Adrenal gland (tissue), 12 donors: ENCODE results near the gene ADAMTSL1. TPM values are rescaled to one million over a fixed set of nuclear protein-coding genes. Genes with fewer than 3 reads are reported as not detected.

Source experiments
- DNase-seq, 7 donors: peaks; one replicate each; pipeline ENCODE4 v3.0.0-alpha.2; 2019 to 2020
- H3K27ac ChIP-seq, 5 donors: fragments of 200-600 bp; sonication (generic) in 4 of 5; 1 replicate in 3 of 5; 2 replicates in 2 of 5; pipeline versions ENCODE4 v1.5.1 to v1.8.0; 2016 to 2020; ENCODE audit warnings: mild to moderate bottlenecking in 1 of 5
- H3K27me3 ChIP-seq: fragments of 200-600 bp; 2 replicates; pipeline ENCODE4 v1.8.0; 2021
- H3K36me3 ChIP-seq, 2 donors: fragments of 200-600 bp; replicated peaks in 1 of 2; 1 replicate in 1 of 2; 2 replicates in 1 of 2; pipeline versions ENCODE4 v1.5.1 to v1.8.0; 2018 to 2022
- H3K4me1 ChIP-seq, 2 donors: fragments of 200-600 bp; replicated peaks in 1 of 2; 1 replicate in 1 of 2; 2 replicates in 1 of 2; pipeline versions ENCODE4 v1.5.1 to v1.8.0; 2018 to 2021
- H3K4me3 ChIP-seq, 4 donors: fragments of 200-600 bp; sonication (generic) in 3 of 4; one replicate each; pipeline ENCODE4 v1.5.1; 2016 to 2018
- H3K9me3 ChIP-seq, 3 donors: fragments of 200-600 bp; sonication (generic) in 1 of 3; replicated peaks in 1 of 3; 1 replicate in 2 of 3; 2 replicates in 1 of 3; pipeline versions ENCODE4 v1.5.1 to v1.8.0; 2016 to 2021
- POLR2A ChIP-seq, 2 donors: fragments of 450-650 bp; IDR thresholded peaks; one replicate each; pipeline ENCODE4 v1.6.1; 2017; ENCODE audit warnings: antibody characterized with exemption in 2 of 2, mild to moderate bottlenecking in 2 of 2, moderate library complexity in 1 of 2
- WGBS, 4 donors: extraction: QIAGEN DNeasy Blood & Tissue Kit in 2 of 4; methylation state at CpG; one replicate each; pipeline versions ENCODE4 v1.1.5 to v1.1.7; 2013 to 2017; 5-methylcytosine and 5-hydroxymethylcytosine counted together
- intact Hi-C, 2 donors: fragments of 100-400 bp; cut with DNase I; formaldehyde crosslinking; loops; one replicate each; pipeline versions ENCODE4 v1.14.1 to v1.15.0; 2022 to 2023
- polyA plus RNA-seq, 3 donors: library from polyadenylated mRNA; stranded (reverse); fragments of 200-250 nt in 2 of 3; fragments of 350-450 nt in 1 of 3; fragmentation: Illumina TruSeq in 1 of 3; extraction: RNeasy Lipid Tissue Mini Kit (QIAGEN cat#74804) in 1 of 3; gene quantifications; one replicate each; pipeline ENCODE4 v1.2.3, GENCODE V29; 2013 to 2014
- total RNA-seq, 9 donors: library from RNA; depleted of rRNA in 4 of 9; stranded (reverse); fragments of >200 nt in 4 of 9; fragments of 120-200 nt in 1 of 9; fragmentation: NEBNext Ultra II Directional in 1 of 9; extraction: Animal tissue kit (Norgen Biotek cat#: 25700) in 1 of 9; gene quantifications; one replicate each; pipeline versions ENCODE4 v1.1.0 to v1.2.4, GENCODE V29; 2013 to 2023
- TF ChIP-seq, protein P1 (sequence below), 6 experiments: fragments of 450-650 bp in 4 of 6; fragments of 200-600 bp in 2 of 6; sonication (generic) in 1 of 6; IDR thresholded peaks; 1 replicate in 5 of 6; 2 replicates in 1 of 6; pipeline versions ENCODE4 v1.5.1 to v1.8.0; 2016 to 2021; ENCODE audit warnings: antibody characterized with exemption in 6 of 6, mild to moderate bottlenecking in 2 of 6, moderate library complexity in 1 of 6
- donor health status: healthy with polysubstance abuse.
- donor health status: Bipolar disorder and iron deficiency.
- donor health status: DM: yes; HTN: yes; CAD: no.
- donor health status: DM: no; HTN: no; CAD: no.
- donor health status: DM: no; HTN: no; CAD: no.
- donor health status: DM: yes; HTN: yes; CAD: no.

The ADAMTSL1 gene
- total and polyA plus RNA-seq, 12 donors = 4.9 to 38.1 (median 20.6) TPM

DNA sequence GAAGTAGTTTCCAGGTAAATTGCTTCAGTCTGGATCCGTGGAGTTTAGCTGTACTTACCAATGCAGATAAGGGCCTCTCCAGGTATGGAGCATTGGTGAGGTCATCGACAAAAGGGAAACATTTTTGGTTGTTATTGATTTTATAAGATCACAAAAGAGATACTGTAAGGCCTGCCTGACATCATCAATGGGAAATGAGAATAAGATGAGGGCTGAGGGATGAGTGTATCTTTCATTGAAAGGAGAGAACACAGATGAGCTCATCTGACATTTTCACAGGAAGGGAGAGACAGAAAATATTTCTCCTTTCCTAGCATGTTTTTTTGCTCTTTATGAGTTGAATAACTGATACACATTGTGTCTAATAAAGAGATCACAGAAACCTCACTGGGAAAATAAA is 325.5 kb downstream of the ADAMTSL1 start:
- no peaks in the 10 kb centered on the region for H3K4me1 ChIP-seq
- DNase-seq = no peak
- H3K27me3 ChIP-seq = no peaks in the 10 kb centered on the region
- WGBS, 4 donors = 82 to 97% (median 91%) methylated on average over 2 of the region's 2 CpGs
- H3K27ac ChIP-seq = no peak overlapping the region
- TF ChIP-seq, protein P1, sequence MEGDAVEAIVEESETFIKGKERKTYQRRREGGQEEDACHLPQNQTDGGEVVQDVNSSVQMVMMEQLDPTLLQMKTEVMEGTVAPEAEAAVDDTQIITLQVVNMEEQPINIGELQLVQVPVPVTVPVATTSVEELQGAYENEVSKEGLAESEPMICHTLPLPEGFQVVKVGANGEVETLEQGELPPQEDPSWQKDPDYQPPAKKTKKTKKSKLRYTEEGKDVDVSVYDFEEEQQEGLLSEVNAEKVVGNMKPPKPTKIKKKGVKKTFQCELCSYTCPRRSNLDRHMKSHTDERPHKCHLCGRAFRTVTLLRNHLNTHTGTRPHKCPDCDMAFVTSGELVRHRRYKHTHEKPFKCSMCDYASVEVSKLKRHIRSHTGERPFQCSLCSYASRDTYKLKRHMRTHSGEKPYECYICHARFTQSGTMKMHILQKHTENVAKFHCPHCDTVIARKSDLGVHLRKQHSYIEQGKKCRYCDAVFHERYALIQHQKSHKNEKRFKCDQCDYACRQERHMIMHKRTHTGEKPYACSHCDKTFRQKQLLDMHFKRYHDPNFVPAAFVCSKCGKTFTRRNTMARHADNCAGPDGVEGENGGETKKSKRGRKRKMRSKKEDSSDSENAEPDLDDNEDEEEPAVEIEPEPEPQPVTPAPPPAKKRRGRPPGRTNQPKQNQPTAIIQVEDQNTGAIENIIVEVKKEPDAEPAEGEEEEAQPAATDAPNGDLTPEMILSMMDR (IDR thresholded peaks at IDR 0.05) = no peak
- no peak for TF ChIP-seq POLR2A (IDR thresholded peaks at IDR 0.05)
- H3K9me3 ChIP-seq = no peaks in the 10 kb centered on the region
- H3K36me3 ChIP-seq = no peaks in the 10 kb centered on the region
- no peak overlapping the region for H3K4me3 ChIP-seq
- intact Hi-C loops = no loop called here

DNA sequence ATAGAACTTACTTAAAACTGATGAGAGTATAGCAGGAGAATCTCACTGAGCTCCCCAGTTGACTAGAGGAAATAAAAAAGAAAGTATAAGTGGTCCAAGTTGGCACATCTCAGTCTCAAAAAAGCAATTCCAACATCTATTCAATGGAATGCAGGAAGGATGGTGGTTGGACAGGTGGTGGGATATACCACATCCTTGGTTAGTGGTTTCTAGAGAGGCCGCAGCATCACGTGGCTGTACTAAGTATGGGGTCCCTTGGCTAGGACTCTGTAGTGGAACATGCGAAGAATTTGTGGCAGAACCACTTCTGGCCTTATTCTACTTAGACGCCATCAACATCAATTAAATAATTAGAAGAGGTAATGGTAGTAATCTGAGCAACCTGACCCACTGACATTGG is 326.6 kb downstream of the ADAMTSL1 start:
- H3K9me3 ChIP-seq = no peaks in the 10 kb centered on the region
- no peak overlapping the region for H3K4me3 ChIP-seq
- TF ChIP-seq, protein P1 (IDR thresholded peaks at IDR 0.05) = no peak
- no peak for TF ChIP-seq POLR2A (IDR thresholded peaks at IDR 0.05)
- WGBS, 4 donors = 91 to 95% (median 93%) methylated on average over 4 of the region's 4 CpGs
- no peaks in the 10 kb centered on the region for H3K36me3 ChIP-seq
- no peaks in the 10 kb centered on the region for H3K4me1 ChIP-seq
- no peaks in the 10 kb centered on the region for H3K27me3 ChIP-seq
- no peak overlapping the region for H3K27ac ChIP-seq
- DNase-seq = no peak
- intact Hi-C loops = no loop called here

- Histone ChIP-seq H3K27ac (no peak overlapping the region), H3K36me3 (no peaks in the 10 kb centered on the region), H3K27me3 (no peaks in the 10 kb centered on the region), H3K9me3 (no peaks in the 10 kb centered on the region), H3K4me3 (no peak overlapping the region), H3K4me1 (no peaks in the 10 kb centered on the region)
- no peak for TF ChIP-seq POLR2A (IDR thresholded peaks at IDR 0.05)
- TF ChIP-seq, protein P1 (IDR thresholded peaks at IDR 0.05) = no peak
- WGBS, 4 donors = 92 to 95% (median 93%) methylated on average over 5 of the region's 5 CpGs
- intact Hi-C loops = no loop called here
- DNase-seq = no peak
Measured at GRCh38 chr9:18805386-18805785, 331.4 kb downstream of the ADAMTSL1 start.

- WGBS, 4 donors = 66 to 72% (median 70%) methylated on average over 6 of the region's 6 CpGs
- TF ChIP-seq, protein P1 (IDR thresholded peaks at IDR 0.05) = no peak
- no peak for TF ChIP-seq POLR2A (IDR thresholded peaks at IDR 0.05)
- H3K36me3 ChIP-seq = no peaks in the 10 kb centered on the region
- DNase-seq = peak in 1 of 7 donors; percentile 23
- no peaks in the 10 kb centered on the region for H3K27me3 ChIP-seq
- H3K4me1 ChIP-seq = no peaks in the 10 kb centered on the region
- no peak overlapping the region for H3K4me3 ChIP-seq
- no peaks in the 10 kb centered on the region for H3K9me3 ChIP-seq
- no peak overlapping the region for H3K27ac ChIP-seq
- intact Hi-C loops = no loop called here
Measured at GRCh38 chr9:18806232-18807080, 332.5 kb downstream of the ADAMTSL1 start.
